ENCODE measurements around the gene RPS6KA2. TPM values are rescaled to one million over a fixed set of nuclear protein-coding genes. Genes with fewer than 3 reads are reported as not detected.

The RPS6KA2 gene
- total and polyA plus RNA-seq, 7 experiments from 2014 or later, result 4.5 to 17.1 (median 6.6) TPM

- ChIA-PET POLR2A (interaction anchor here (1.6 kb wide), 1 partner anchor 15 kb away, joined by 5 read pairs; no protein-coding TSS in a partner anchor), CTCF (no interaction called here)
- Mint-ChIP-seq H3K4me3 (no peak overlapping the region), H3K27me3 (peaks cover 21 to 40% (median 26%) of the 10 kb centered on the region in 5 donors), H3K27ac (peak overlapping the region in 1 of 9 donors; percentile 89), H3K9me3 (peaks cover 0 to 1% (median 0%) of the 10 kb centered on the region in 11 donors), H3K4me1 (peaks cover 0 to 9% (median 0%) of the 10 kb centered on the region in 7 donors), H3K36me3 (peaks cover 0 to 5% (median 0%) of the 10 kb centered on the region in 5 donors)
- H3K36me3 ChIP-seq (ENCODE audit: control insufficient read depth in 2 of 3, insufficient read depth in 3 of 3, low read length in 3 of 3), result no peaks in the 10 kb centered on the region
- no peaks in the 10 kb centered on the region for H3K9me3 ChIP-seq (ENCODE audit: control insufficient read depth in 2 of 3, low read length in 3 of 3)
- DNase-seq (no peak), ATAC-seq (peak; percentile 58)
- H3K4me3 ChIP-seq (ENCODE audit: low read length), result no peak overlapping the region
- no peaks in the 10 kb centered on the region for H3K27me3 ChIP-seq (ENCODE audit: control insufficient read depth in 2 of 2, insufficient read depth in 2 of 2, low read length in 2 of 2)
- H3K27ac ChIP-seq (ENCODE audit: low read depth, low read length), result no peak overlapping the region
- intact Hi-C loops (cut with micrococcal nuclease), result no loop called here
- peaks cover 0 to under 1% of the 10 kb centered on the region in 2 donors for H3K4me1 ChIP-seq (ENCODE audit: control insufficient read depth in 2 of 2, insufficient read depth in 2 of 2, low read length in 2 of 2)
These were observed 6.9 kb upstream of the RPS6KA2 start for GRCh38 chr6:166633732-166634535.

- no peak for ATAC-seq
- peaks cover 0 to 1% (median 0%) of the 10 kb centered on the region in 11 donors for H3K9me3 Mint-ChIP-seq
- H3K27me3 Mint-ChIP-seq, result peaks cover 10 to 37% (median 25%) of the 10 kb centered on the region in 5 donors
- no peaks in the 10 kb centered on the region for H3K9me3 ChIP-seq (ENCODE audit: control insufficient read depth in 2 of 3, low read length in 3 of 3)
- ChIA-PET CTCF (interaction anchor here (0.7 kb wide), 1 partner anchor 535 kb away, joined by 4 read pairs; no protein-coding TSS in a partner anchor), POLR2A (no interaction called here)
- intact Hi-C loops (cut with micrococcal nuclease), result no loop called here
- H3K36me3 Mint-ChIP-seq, result no peaks in the 10 kb centered on the region
- H3K27ac ChIP-seq (ENCODE audit: low read depth, low read length), result no peak overlapping the region
- H3K4me3 ChIP-seq (ENCODE audit: low read length), result no peak overlapping the region
- DNase-seq, result no peak
- peaks cover 6 to 10% of the 10 kb centered on the region in 2 donors for H3K4me1 ChIP-seq (ENCODE audit: control insufficient read depth in 2 of 2, insufficient read depth in 2 of 2, low read length in 2 of 2)
- no peak overlapping the region for H3K4me3 Mint-ChIP-seq
- H3K36me3 ChIP-seq (ENCODE audit: control insufficient read depth in 2 of 3, insufficient read depth in 3 of 3, low read length in 3 of 3), result no peaks in the 10 kb centered on the region
- H3K27me3 ChIP-seq (ENCODE audit: control insufficient read depth in 2 of 2, insufficient read depth in 2 of 2, low read length in 2 of 2), result no peaks in the 10 kb centered on the region
- H3K4me1 Mint-ChIP-seq, result peaks cover 6 to 18% (median 8%) of the 10 kb centered on the region in 7 donors
- no peak overlapping the region for H3K27ac Mint-ChIP-seq
These were observed 5.7 kb upstream of the RPS6KA2 start for GRCh38 chr6:166632731-166633130.

GRCh38 chr6:166630462-166630861 lies 3.4 kb upstream of the RPS6KA2 start:
- no peak overlapping the region for H3K27ac ChIP-seq (ENCODE audit: low read depth, low read length)
- POLR2A ChIA-PET, result interaction anchor here (1.4 kb wide), 1 partner anchor 16 kb away, joined by 3 read pairs; no protein-coding TSS in a partner anchor
- no peak for ATAC-seq
- no peak overlapping the region for H3K4me3 ChIP-seq (ENCODE audit: low read length)
- peak overlapping the region in 1 of 9 donors; percentile 45 for H3K27ac Mint-ChIP-seq
- no peaks in the 10 kb centered on the region for H3K36me3 Mint-ChIP-seq
- H3K4me3 Mint-ChIP-seq, result no peak overlapping the region
- CTCF ChIA-PET, result no interaction called here
- no peaks in the 10 kb centered on the region for H3K9me3 ChIP-seq (ENCODE audit: control insufficient read depth in 2 of 3, low read length in 3 of 3)
- peaks cover 8 to 27% (median 13%) of the 10 kb centered on the region in 7 donors for H3K4me1 Mint-ChIP-seq
- no peaks in the 10 kb centered on the region for H3K36me3 ChIP-seq (ENCODE audit: control insufficient read depth in 2 of 3, insufficient read depth in 3 of 3, low read length in 3 of 3)
- no peak for DNase-seq
- peaks cover 6 to 16% of the 10 kb centered on the region in 2 donors for H3K4me1 ChIP-seq (ENCODE audit: control insufficient read depth in 2 of 2, insufficient read depth in 2 of 2, low read length in 2 of 2)
- H3K9me3 Mint-ChIP-seq, result peaks cover 0 to 1% (median 0%) of the 10 kb centered on the region in 11 donors
- no peaks in the 10 kb centered on the region for H3K27me3 ChIP-seq (ENCODE audit: control insufficient read depth in 2 of 2, insufficient read depth in 2 of 2, low read length in 2 of 2)
- peaks cover 5 to 42% (median 22%) of the 10 kb centered on the region in 5 donors for H3K27me3 Mint-ChIP-seq
- intact Hi-C loops (cut with micrococcal nuclease), result no loop called here

- POLR2A ChIA-PET, result interaction anchor here (1.4 kb wide), 1 partner anchor 15 kb away, joined by 3 read pairs; no protein-coding TSS in a partner anchor
- H3K27me3 Mint-ChIP-seq, result peaks cover 5 to 50% (median 25%) of the 10 kb centered on the region in 5 donors
These were observed 2.6 kb upstream of the RPS6KA2 start for GRCh38 chr6:166629628-166630027.

GRCh38 chr6:166627875-166628801 lies 1.1 kb upstream of the RPS6KA2 start:
- Histone ChIP-seq H3K27ac (ENCODE audit: low read depth, low read length) (peak overlapping the region; percentile 66), H3K36me3 (ENCODE audit: control insufficient read depth in 2 of 3, insufficient read depth in 3 of 3, low read length in 3 of 3) (no peaks in the 10 kb centered on the region), H3K4me3 (ENCODE audit: low read length) (peak overlapping the region; percentile 91), H3K4me1 (ENCODE audit: control insufficient read depth in 2 of 2, insufficient read depth in 2 of 2, low read length in 2 of 2) (peaks cover 6 to 16% of the 10 kb centered on the region in 2 donors), H3K9me3 (ENCODE audit: control insufficient read depth in 2 of 3, low read length in 3 of 3) (no peaks in the 10 kb centered on the region), H3K27me3 (ENCODE audit: control insufficient read depth in 2 of 2, insufficient read depth in 2 of 2, low read length in 2 of 2) (no peaks in the 10 kb centered on the region)
- H3K9me3 Mint-ChIP-seq, result no peaks in the 10 kb centered on the region
- H3K4me1 Mint-ChIP-seq, result peaks cover 8 to 30% (median 14%) of the 10 kb centered on the region in 7 donors
- DNase-seq (peak in 7 of 9 donors; percentile 17 to 72 (median 53)), ATAC-seq (peak; percentile 6)
- peaks cover 0 to 53% (median 18%) of the 10 kb centered on the region in 5 donors for H3K27me3 Mint-ChIP-seq
- intact Hi-C loops (cut with micrococcal nuclease), result loop anchor here (1.0 to 10.0 kb wide), 15 partner anchors 41 to 1197 kb away; partner anchors contain the start of genes CEP43 (in 2 of the 2), RAMACL (in 2 of the 2), SFT2D1 (in 2 of the 2) and AFDN (in 1 of the 2)
- no peaks in the 10 kb centered on the region for H3K36me3 Mint-ChIP-seq
- peak overlapping the region; percentile 60 to 96 (median 89) for H3K27ac Mint-ChIP-seq
- ChIA-PET CTCF (interaction anchor here (0.6 to 1.0 kb wide), 2 partner anchors 14 to 140 kb away, joined by 3 read pairs; no protein-coding TSS in a partner anchor), POLR2A (interaction anchor here (0.9 to 2.2 kb wide), 7 partner anchors 119 to 332 kb away, joined by 3 to 15 read pairs (median 5); partner anchors contain the start of genes RNASET2 and SFT2D1)
- peak overlapping the region; percentile 83 to 98 (median 91) for H3K4me3 Mint-ChIP-seq

More at GRCh38 chr6:166629628-166630027, 2.6 kb upstream of the RPS6KA2 start:
- no peaks in the 10 kb centered on the region for H3K27me3 ChIP-seq (ENCODE audit: control insufficient read depth in 2 of 2, insufficient read depth in 2 of 2, low read length in 2 of 2)
- Mint-ChIP-seq H3K4me1 (peaks cover 8 to 30% (median 14%) of the 10 kb centered on the region in 7 donors), H3K4me3 (peak overlapping the region in 2 of 10 donors; percentile 12 to 90), H3K9me3 (no peaks in the 10 kb centered on the region), H3K36me3 (no peaks in the 10 kb centered on the region), H3K27ac (no peak overlapping the region)
- H3K4me3 ChIP-seq (ENCODE audit: low read length), result no peak overlapping the region
- DNase-seq (no peak), ATAC-seq (no peak)
- CTCF ChIA-PET, result no interaction called here
- intact Hi-C loops (cut with micrococcal nuclease), result loop anchor here (5.0 to 10.0 kb wide), 4 partner anchors 133 to 1195 kb away; partner anchors contain the start of gene AFDN (in 1 of the 2)
- H3K9me3 ChIP-seq (ENCODE audit: control insufficient read depth in 2 of 3, low read length in 3 of 3), result no peaks in the 10 kb centered on the region
- no peaks in the 10 kb centered on the region for H3K36me3 ChIP-seq (ENCODE audit: control insufficient read depth in 2 of 3, insufficient read depth in 3 of 3, low read length in 3 of 3)
- H3K4me1 ChIP-seq (ENCODE audit: control insufficient read depth in 2 of 2, insufficient read depth in 2 of 2, low read length in 2 of 2), result peaks cover 6 to 16% of the 10 kb centered on the region in 2 donors
- no peak overlapping the region for H3K27ac ChIP-seq (ENCODE audit: low read depth, low read length)
